Stimulated activated CD4-positive, alpha-beta T cell treated with anti-CD3 and anti-CD28 coated beads, Interleukin-12 subunit alpha, Interleukin-12 subunit beta, amount 100 ng/mL, for 48 hours (primary cell): ENCODE results near the gene CABP2.
"Not testable (repeated sequence)": the region's sequence is repeated elsewhere in the genome, so short reads cannot be mapped to it uniquely, and the experiment has no call there.

ENCODE experiments used
- DNase-seq, 3 donors: peaks; one replicate each; pipeline ENCODE4 v3.0.0-alpha.2; 2020; ENCODE audit warnings: low read depth in 2 of 3, low spot score in 1 of 3

CABP2 gene

DNA sequence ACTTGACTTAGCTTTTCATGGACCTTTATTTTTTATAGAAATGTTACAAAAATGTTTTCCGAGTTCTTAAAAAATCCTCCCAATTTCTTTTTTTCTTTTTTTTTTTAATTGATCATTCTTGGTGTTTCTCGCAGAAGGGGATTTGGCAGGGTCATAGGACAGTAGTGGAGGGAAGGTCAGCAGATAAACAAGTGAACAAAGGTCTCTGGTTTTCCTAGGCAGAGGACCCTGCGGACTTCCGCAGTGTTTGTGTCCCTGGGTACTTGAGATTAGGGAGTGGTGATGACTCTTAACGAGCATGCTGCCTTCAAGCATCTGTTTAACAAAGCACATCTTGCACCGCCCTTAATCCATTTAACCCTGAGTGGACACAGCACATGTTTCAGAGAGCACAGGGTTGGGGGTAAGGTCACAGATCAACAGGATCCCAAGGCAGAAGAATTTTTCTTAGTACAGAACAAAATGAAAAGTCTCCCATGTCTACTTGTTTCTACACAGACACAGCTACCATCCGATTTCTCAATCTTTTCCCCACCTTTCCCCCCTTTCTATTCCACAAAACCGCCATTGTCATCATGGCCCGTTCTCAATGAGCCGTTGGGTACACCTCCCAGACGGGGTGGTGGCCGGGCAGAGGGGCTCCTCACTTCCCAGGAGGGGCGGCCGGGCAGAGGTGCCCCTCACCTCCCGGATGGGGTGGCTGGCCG is 45.7 kb downstream of the CABP2 start:
- not testable (repeated sequence) for DNase-seq

DNA sequence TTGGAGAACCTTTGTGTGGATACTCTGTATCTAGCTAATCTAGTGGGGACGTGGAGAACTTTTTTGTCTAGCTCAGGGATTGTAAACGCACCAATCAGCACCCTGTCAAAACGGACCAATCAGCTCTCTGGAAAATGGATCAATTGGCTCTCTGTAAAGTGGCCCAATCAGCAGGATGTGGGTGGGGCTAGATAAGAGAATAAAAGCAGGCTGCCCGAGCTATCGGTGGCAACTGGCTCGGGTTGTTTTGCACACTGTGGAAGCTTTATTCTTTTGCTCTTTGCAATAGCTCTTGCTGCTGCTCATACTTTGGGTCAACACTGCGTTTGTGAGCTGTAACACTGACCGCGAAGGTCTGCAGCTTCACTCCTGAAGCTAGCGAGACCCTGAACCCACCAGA is 46.6 kb downstream of the CABP2 start:
- DNase-seq: not testable (repeated sequence)

GRCh38 chr11:67472882-67473281 is 50.4 kb downstream of the CABP2 start:
- DNase-seq: no peak

- DNase-seq: no peak
Observed at GRCh38 chr11:67470337-67471002, 52.8 kb downstream of the CABP2 start.

DNA sequence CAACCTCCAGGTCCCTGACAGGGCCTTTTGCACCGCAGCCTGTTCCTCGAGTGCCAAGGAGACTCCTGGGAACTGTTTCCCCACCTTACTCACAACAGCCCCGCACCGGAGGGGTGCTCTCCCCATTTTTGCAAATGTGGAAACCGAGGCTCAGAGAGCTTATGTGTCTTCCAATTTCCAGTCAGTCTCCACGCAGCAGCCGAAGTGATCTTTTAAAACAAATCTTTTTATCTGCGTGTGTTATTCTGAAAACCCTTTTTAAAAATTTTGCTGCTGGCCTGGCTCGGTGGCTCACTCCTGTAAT is 53.8 kb downstream of the CABP2 start:
- no peak for DNase-seq
